Stimulated activated CD4-positive, alpha-beta T cell treated with anti-CD3 and anti-CD28 coated beads, Interleukin-4, amount 100 ng/mL, for 24 hours (primary cell): ENCODE data around the gene LGALS8.
"Not testable (repeated sequence)": the region's sequence is repeated elsewhere in the genome, so short reads cannot be mapped to it uniquely, and the experiment has no call there.

Experiments
- DNase-seq: peaks from one replicate; pipeline ENCODE4 v3.0.0-alpha.2; 2020

Gene LGALS8

GRCh38 chr1:236543065-236543669, 19.4 kb downstream of the LGALS8 start:
- DNase-seq: no peak

GRCh38 chr1:236545621-236546169, 21.9 kb downstream of the LGALS8 start:
- no peak for DNase-seq

- no peak for DNase-seq
Measured at GRCh38 chr1:236548452-236548851, 24.7 kb downstream of the LGALS8 start.

- no peak for DNase-seq
Measured at GRCh38 chr1:236550961-236551851, 27.4 kb downstream of the LGALS8 start.

GRCh38 chr1:236552096-236552495, 28.3 kb downstream of the LGALS8 start:
- no peak for DNase-seq

GRCh38 chr1:236552901-236553300, 29.1 kb downstream of the LGALS8 start:
- DNase-seq: no peak

GRCh38 chr1:236553370-236553769, 29.6 kb downstream of the LGALS8 start:
- DNase-seq: no peak

- no peak for DNase-seq
Measured at GRCh38 chr1:236556606-236557005, 32.8 kb downstream of the LGALS8 start.

- DNase-seq: no peak
Measured at GRCh38 chr1:236558081-236558480, 34.3 kb downstream of the LGALS8 start.

- DNase-seq: no peak
Measured at GRCh38 chr1:236558846-236559245, 35.1 kb downstream of the LGALS8 start.

GRCh38 chr1:236560213-236560771, 36.5 kb downstream of the LGALS8 start:
- DNase-seq: no peak

GRCh38 chr1:236561976-236562375, 38.2 kb downstream of the LGALS8 start:
- no peak for DNase-seq

GRCh38 chr1:236565530-236565929, 41.7 kb downstream of the LGALS8 start:
- DNase-seq: no peak

- no peak for DNase-seq
Measured at GRCh38 chr1:236568285-236568894, 44.6 kb downstream of the LGALS8 start.

GRCh38 chr1:236575523-236575922, 51.7 kb downstream of the LGALS8 start:
- DNase-seq: no peak

- no peak for DNase-seq
Measured at GRCh38 chr1:236576004-236576403, 52.2 kb downstream of the LGALS8 start.

- DNase-seq: not testable (repeated sequence)
Measured at GRCh38 chr1:236577041-236577440, 53.3 kb downstream of the LGALS8 start.

- no peak for DNase-seq
Measured at GRCh38 chr1:236578661-236579060, 54.9 kb downstream of the LGALS8 start.

GRCh38 chr1:236580404-236580803, 56.6 kb downstream of the LGALS8 start:
- not testable (repeated sequence) for DNase-seq

GRCh38 chr1:236581528-236581927, 57.7 kb downstream of the LGALS8 start:
- no peak for DNase-seq

- no peak for DNase-seq
Measured at GRCh38 chr1:236589531-236589930, 65.7 kb downstream of the LGALS8 start.

- no peak for DNase-seq
Measured at GRCh38 chr1:236590553-236591150, 66.9 kb downstream of the LGALS8 start.

- no peak for DNase-seq
Measured at GRCh38 chr1:236602171-236602570, 78.4 kb downstream of the LGALS8 start.
